ENCODE data around the gene DNM3. TPM values are rescaled to one million over a fixed set of nuclear protein-coding genes. Genes with fewer than 3 reads are reported as not detected.
A peak's percentile ranks its signal among the peaks of the same experiment; 100 is the strongest.

DNM3 gene
- total RNA-seq, 1 donor from 2014 or later, result 4.7 TPM

DNA sequence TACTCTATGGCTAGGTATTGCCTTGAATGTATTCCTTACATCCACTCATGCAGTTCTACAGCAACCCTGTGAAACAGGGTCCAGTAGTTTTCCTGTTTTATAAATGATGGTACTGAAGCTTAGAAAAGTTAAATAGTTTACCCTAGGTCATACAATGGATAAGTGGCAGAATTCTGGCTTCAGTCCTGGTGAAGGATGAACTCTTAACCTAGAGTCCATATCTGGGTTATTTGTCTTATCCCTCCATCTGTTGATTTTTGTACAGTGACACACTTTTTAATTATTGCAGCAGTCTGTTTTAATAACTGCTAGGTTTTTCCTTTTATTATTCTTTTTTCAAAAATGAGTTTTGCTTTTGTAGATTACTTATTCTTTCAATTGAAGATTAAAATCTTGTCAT, 263.9 kb downstream of the DNM3 start:
- Mint-ChIP-seq H3K27me3 (ENCODE audit: low read depth, unreplicated experiment) (no peaks in the 10 kb centered on the region), H3K27ac (ENCODE audit: unreplicated experiment) (no peak overlapping the region), H3K4me3 (ENCODE audit: unreplicated experiment) (no peak overlapping the region), H3K9me3 (ENCODE audit: unreplicated experiment) (no peaks in the 10 kb centered on the region), H3K36me3 (ENCODE audit: low read depth, unreplicated experiment) (no peaks in the 10 kb centered on the region), H3K4me1 (ENCODE audit: low read depth, unreplicated experiment) (no peaks in the 10 kb centered on the region)
- Histone ChIP-seq H3K4me3 (ENCODE audit: insufficient read depth, low read depth, low read length) (no peak overlapping the region), H2AFZ (ENCODE audit: low read depth, low read length) (no peak overlapping the region), H3K4me1 (ENCODE audit: insufficient read depth, low read length) (no peaks in the 10 kb centered on the region), H3K9me3 (ENCODE audit: insufficient read depth, low read depth, low read length) (no peaks in the 10 kb centered on the region), H3K79me2 (ENCODE audit: insufficient read depth, low read length) (no peaks in the 10 kb centered on the region), H4K20me1 (ENCODE audit: insufficient read depth, low read length) (no peaks in the 10 kb centered on the region), H3K27me3 (ENCODE audit: insufficient read depth, low read length) (no peaks in the 10 kb centered on the region), H3K4me2 (ENCODE audit: low read length) (no peak overlapping the region), H3K9ac (ENCODE audit: low read length) (no peak overlapping the region), H3K27ac (ENCODE audit: low read depth, low read length) (no peak overlapping the region), H3K36me3 (ENCODE audit: insufficient read depth, low read length) (no peaks in the 10 kb centered on the region)
- no peak for DNase-seq (ENCODE audit: low read depth)
- no peak for TF ChIP-seq EZH2 (IDR thresholded peaks at IDR 0.05; ENCODE audit: insufficient read depth, low read length)
- TF ChIP-seq, protein P1, sequence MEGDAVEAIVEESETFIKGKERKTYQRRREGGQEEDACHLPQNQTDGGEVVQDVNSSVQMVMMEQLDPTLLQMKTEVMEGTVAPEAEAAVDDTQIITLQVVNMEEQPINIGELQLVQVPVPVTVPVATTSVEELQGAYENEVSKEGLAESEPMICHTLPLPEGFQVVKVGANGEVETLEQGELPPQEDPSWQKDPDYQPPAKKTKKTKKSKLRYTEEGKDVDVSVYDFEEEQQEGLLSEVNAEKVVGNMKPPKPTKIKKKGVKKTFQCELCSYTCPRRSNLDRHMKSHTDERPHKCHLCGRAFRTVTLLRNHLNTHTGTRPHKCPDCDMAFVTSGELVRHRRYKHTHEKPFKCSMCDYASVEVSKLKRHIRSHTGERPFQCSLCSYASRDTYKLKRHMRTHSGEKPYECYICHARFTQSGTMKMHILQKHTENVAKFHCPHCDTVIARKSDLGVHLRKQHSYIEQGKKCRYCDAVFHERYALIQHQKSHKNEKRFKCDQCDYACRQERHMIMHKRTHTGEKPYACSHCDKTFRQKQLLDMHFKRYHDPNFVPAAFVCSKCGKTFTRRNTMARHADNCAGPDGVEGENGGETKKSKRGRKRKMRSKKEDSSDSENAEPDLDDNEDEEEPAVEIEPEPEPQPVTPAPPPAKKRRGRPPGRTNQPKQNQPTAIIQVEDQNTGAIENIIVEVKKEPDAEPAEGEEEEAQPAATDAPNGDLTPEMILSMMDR (IDR thresholded peaks at IDR 0.05; ENCODE audit: insufficient read depth, low read depth, low read length), result no peak
- FAIRE-seq, result no peak

DNA sequence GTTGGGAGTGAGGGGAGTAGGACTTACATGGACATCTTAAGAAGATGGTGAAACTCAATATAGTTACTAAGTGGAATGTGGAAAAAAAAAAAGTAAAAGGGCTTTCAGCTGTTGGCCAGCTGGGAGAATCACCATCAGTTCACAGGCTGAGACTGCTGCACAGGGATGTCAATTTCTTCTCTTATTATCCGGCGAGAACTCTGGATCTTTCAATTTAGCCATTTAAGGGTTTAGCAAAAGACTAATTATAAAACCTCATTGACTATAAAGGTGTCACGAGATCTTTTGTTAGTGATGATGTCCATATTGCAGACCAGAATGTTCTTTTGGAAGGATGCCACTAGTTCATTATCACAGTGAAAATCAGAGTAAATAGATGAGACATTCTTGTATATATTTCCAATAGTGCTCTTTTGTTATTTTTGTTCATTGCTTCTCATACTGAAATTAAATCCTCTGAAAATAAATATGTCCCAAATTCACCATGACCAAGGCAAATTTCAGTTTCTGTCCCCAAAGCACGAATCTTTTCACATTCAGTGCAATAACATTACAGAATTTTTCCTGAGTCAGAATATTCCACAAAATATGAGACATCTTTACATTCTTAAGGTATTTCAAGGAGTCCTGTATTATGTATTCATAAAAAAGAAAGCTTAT, 266.1 kb downstream of the DNM3 start:
- DNase-seq (ENCODE audit: low read depth), result no peak
- Mint-ChIP-seq H3K36me3 (ENCODE audit: low read depth, unreplicated experiment) (no peaks in the 10 kb centered on the region), H3K4me1 (ENCODE audit: low read depth, unreplicated experiment) (no peaks in the 10 kb centered on the region), H3K9me3 (ENCODE audit: unreplicated experiment) (no peaks in the 10 kb centered on the region), H3K27me3 (ENCODE audit: low read depth, unreplicated experiment) (no peaks in the 10 kb centered on the region), H3K27ac (ENCODE audit: unreplicated experiment) (no peak overlapping the region), H3K4me3 (ENCODE audit: unreplicated experiment) (no peak overlapping the region)
- no peaks in the 10 kb centered on the region for H3K27me3 ChIP-seq (ENCODE audit: insufficient read depth, low read length)
- no peaks in the 10 kb centered on the region for H3K4me1 ChIP-seq (ENCODE audit: insufficient read depth, low read length)
- no peaks in the 10 kb centered on the region for H3K79me2 ChIP-seq (ENCODE audit: insufficient read depth, low read length)
- TF ChIP-seq, protein P1 (IDR thresholded peaks at IDR 0.05; ENCODE audit: insufficient read depth, low read depth, low read length), result no peak
- TF ChIP-seq EZH2 (IDR thresholded peaks at IDR 0.05; ENCODE audit: insufficient read depth, low read length), result no peak
- peak; percentile 34 for FAIRE-seq
- no peaks in the 10 kb centered on the region for H3K9me3 ChIP-seq (ENCODE audit: insufficient read depth, low read depth, low read length)
- no peak overlapping the region for H3K9ac ChIP-seq (ENCODE audit: low read length)
- H3K27ac ChIP-seq (ENCODE audit: low read depth, low read length), result no peak overlapping the region
- no peak overlapping the region for H3K4me3 ChIP-seq (ENCODE audit: insufficient read depth, low read depth, low read length)
- no peak overlapping the region for H2AFZ ChIP-seq (ENCODE audit: low read depth, low read length)
- H3K4me2 ChIP-seq (ENCODE audit: low read length), result no peak overlapping the region
- no peaks in the 10 kb centered on the region for H3K36me3 ChIP-seq (ENCODE audit: insufficient read depth, low read length)
- no peaks in the 10 kb centered on the region for H4K20me1 ChIP-seq (ENCODE audit: insufficient read depth, low read length)

DNA sequence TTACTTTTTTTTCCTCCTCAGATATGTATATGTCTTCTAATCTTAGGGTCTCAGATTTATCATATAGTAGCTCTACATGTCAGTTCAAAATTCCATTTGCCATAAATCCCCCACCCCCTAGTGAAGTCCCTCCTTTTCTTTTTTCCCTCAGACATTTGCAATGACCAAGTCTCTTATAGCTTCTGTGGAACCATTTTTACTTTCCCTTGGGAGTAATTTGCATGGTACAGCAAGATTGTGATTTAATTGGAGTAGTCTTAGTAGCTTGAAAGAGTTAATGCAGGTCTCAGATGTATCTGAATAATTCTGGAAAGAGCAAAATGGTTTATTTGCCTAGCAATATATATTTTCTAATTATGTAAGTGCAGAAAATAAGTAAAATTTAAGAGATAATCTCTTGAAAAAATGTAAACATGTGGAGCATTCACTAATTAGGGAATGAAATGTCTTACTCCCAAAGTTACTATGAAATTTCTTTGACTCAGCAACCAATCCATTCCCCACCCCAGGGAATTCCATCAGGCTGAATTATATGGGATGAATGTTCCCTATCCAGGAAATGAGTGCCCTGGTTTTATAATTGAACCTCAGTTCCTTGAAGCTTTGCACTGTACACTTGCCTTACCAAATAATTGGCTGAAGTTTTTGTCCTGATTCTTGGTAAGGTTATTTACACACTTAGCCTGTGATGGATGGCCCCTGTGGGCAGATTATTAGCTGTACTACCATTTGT, 267.0 kb downstream of the DNM3 start:
- Mint-ChIP-seq H3K4me3 (ENCODE audit: unreplicated experiment) (no peak overlapping the region), H3K9me3 (ENCODE audit: unreplicated experiment) (no peaks in the 10 kb centered on the region), H3K27ac (ENCODE audit: unreplicated experiment) (no peak overlapping the region), H3K4me1 (ENCODE audit: low read depth, unreplicated experiment) (no peaks in the 10 kb centered on the region), H3K27me3 (ENCODE audit: low read depth, unreplicated experiment) (no peaks in the 10 kb centered on the region), H3K36me3 (ENCODE audit: low read depth, unreplicated experiment) (no peaks in the 10 kb centered on the region)
- Histone ChIP-seq H3K79me2 (ENCODE audit: insufficient read depth, low read length) (no peaks in the 10 kb centered on the region), H3K27ac (ENCODE audit: low read depth, low read length) (no peak overlapping the region), H3K9me3 (ENCODE audit: insufficient read depth, low read depth, low read length) (no peaks in the 10 kb centered on the region), H3K27me3 (ENCODE audit: insufficient read depth, low read length) (no peaks in the 10 kb centered on the region), H3K36me3 (ENCODE audit: insufficient read depth, low read length) (no peaks in the 10 kb centered on the region), H2AFZ (ENCODE audit: low read depth, low read length) (no peak overlapping the region), H3K4me2 (ENCODE audit: low read length) (no peak overlapping the region), H3K4me3 (ENCODE audit: insufficient read depth, low read depth, low read length) (no peak overlapping the region), H3K4me1 (ENCODE audit: insufficient read depth, low read length) (no peaks in the 10 kb centered on the region), H3K9ac (ENCODE audit: low read length) (no peak overlapping the region), H4K20me1 (ENCODE audit: insufficient read depth, low read length) (no peaks in the 10 kb centered on the region)
- FAIRE-seq (no peak), DNase-seq (ENCODE audit: low read depth) (no peak)
- TF ChIP-seq, protein P1 (IDR thresholded peaks at IDR 0.05; ENCODE audit: insufficient read depth, low read depth, low read length), result no peak
- no peak for TF ChIP-seq EZH2 (IDR thresholded peaks at IDR 0.05; ENCODE audit: insufficient read depth, low read length)
